Spleen (tissue), 7 donors: ENCODE measurements around the gene GPRC5B.

ENCODE experiments used
- POLR2A ChIP-seq, 3 donors: fragments of 450-650 bp; IDR thresholded peaks; one replicate each; pipeline ENCODE4 v1.5.1; 2017; ENCODE audit warnings: antibody characterized with exemption in 3 of 3, mild to moderate bottlenecking in 1 of 3
- TF ChIP-seq, protein P1 (sequence below), 11 experiments: fragments of 200-600 bp in 7 of 11; fragments of 450-650 bp in 4 of 11; sonication (generic) in 4 of 11; IDR thresholded peaks in 8 of 11; conservative IDR thresholded peaks in 3 of 11; 1 replicate in 7 of 11; 2 replicates in 4 of 11; pipeline versions ENCODE4 v1.4.0 to v1.8.0; 2016 to 2021; ENCODE audit warnings: antibody characterized with exemption in 11 of 11, inconsistent platforms in 4 of 11, mild to moderate bottlenecking in 1 of 11
- donor health status: DM: no; HTN: no; CAD: no; lungs with moderate emphysema.
- donor health status: DM: no; HTN: no; CAD: no.
- donor health status: DM: no; HTN: no; CAD: no.

DNA sequence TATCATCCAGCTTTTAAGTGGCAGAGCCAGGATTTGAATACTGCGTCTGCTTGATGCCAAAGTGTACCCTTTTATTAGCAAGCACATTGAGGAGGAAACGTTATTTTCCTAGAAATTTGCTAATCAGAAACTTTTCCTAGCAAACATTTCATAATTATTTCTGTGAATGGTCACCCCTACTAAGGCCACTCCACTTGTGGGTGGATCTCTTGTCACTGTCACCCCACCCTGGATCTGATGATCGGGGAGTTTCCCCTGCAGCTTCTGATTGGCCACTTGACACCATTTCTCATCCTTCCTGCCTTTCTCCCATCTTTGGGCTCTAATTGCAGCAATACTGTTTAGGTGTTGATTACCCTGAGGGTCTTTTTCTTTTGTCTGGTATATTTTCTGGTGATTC is 35.9 kb downstream of the GPRC5B start:
- no peak for TF ChIP-seq POLR2A (IDR thresholded peaks at IDR 0.05)
- TF ChIP-seq, protein P1, sequence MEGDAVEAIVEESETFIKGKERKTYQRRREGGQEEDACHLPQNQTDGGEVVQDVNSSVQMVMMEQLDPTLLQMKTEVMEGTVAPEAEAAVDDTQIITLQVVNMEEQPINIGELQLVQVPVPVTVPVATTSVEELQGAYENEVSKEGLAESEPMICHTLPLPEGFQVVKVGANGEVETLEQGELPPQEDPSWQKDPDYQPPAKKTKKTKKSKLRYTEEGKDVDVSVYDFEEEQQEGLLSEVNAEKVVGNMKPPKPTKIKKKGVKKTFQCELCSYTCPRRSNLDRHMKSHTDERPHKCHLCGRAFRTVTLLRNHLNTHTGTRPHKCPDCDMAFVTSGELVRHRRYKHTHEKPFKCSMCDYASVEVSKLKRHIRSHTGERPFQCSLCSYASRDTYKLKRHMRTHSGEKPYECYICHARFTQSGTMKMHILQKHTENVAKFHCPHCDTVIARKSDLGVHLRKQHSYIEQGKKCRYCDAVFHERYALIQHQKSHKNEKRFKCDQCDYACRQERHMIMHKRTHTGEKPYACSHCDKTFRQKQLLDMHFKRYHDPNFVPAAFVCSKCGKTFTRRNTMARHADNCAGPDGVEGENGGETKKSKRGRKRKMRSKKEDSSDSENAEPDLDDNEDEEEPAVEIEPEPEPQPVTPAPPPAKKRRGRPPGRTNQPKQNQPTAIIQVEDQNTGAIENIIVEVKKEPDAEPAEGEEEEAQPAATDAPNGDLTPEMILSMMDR (IDR thresholded peaks at IDR 0.05 in 8 of 11, conservative IDR thresholded peaks at IDR 0.05 in 3 of 11), result no peak
